SK-N-MC (cell line): Measurements from ENCODE around the gene SFXN2.

Source experiments
- EZH2 ChIP-seq: fragments of 200-600 bp; sonication (generic); IDR thresholded peaks from one replicate; pipeline ENCODE4 v1.6.1; 2017; ENCODE audit warnings: antibody characterized with exemption
- POLR2AphosphoS5 ChIP-seq: IDR thresholded peaks from 2 replicates; pipeline ENCODE4 v1.6.1; 2012; ENCODE audit warnings: mild to moderate bottlenecking, low read depth, low read length, borderline replicate concordance

- TF ChIP-seq EZH2 = no peak
- TF ChIP-seq POLR2AphosphoS5 = no peak
Measured at GRCh38 chr10:102683736-102684135, 30.7 kb upstream of the SFXN2 start.
